ENCODE measurements around the gene COL19A1.
"Not testable (repeated sequence)": the region's sequence is repeated elsewhere in the genome, so short reads cannot be mapped to it uniquely, and the experiment has no call there.

The COL19A1 gene

DNA sequence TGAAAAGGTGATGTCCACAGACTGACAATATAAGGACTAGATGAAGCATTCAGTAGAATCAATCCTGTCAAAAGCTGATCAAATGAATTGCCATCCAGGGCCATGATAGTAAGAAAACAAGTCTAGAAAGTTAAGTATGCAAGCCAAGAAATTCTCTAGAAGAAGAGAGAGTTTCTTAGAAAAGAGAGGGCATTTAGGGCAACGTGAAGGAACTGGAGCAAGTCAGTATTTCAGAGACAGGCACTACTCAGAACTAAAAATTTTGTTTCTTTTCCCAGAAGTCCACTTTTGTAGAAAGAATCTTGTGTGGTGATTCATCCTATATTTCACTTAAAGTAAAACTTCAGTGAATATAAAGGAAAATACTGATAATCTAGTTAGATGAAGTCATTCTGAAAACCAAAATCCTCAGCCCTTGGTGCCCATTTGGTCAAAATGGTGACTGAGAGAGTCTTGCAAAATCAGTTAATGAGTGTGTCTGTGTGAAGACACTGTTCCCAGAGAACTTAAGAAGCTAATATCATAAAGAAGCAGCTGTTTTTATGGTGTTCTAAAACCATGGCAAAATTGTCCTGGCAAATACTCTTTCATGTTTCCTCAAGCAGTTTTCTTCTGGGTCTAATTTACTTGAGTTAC, 82.2 kb downstream of the COL19A1 start:
- H3K4me3 ChIP-seq (ENCODE audit: low read length): no peak overlapping the region
- no peak for TF ChIP-seq ZNF274 (IDR thresholded peaks at IDR 0.05; ENCODE audit: low read depth, low read length)

DNA sequence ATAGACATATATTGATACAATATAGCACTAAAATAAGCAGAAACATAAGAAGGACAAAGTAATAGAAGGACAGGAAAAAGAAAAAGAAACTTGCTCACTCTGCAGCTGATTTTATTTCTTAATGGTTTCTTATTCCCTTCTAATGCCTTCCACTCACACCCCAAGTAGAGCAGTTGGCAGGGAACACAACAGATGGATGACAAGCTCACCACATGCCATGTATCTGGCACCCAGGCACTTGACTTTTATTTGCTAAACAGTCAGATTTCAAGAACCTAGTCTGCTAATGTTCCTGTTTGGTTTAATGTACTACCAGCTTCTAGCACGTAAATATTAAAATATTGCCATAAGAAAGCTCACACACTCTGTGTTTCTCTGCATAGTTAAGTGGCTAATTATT, 87.1 kb downstream of the COL19A1 start:
- H3K4me3 ChIP-seq (ENCODE audit: low read length): no peak overlapping the region
- no peak for TF ChIP-seq ZNF274 (IDR thresholded peaks at IDR 0.05; ENCODE audit: low read depth, low read length)

DNA sequence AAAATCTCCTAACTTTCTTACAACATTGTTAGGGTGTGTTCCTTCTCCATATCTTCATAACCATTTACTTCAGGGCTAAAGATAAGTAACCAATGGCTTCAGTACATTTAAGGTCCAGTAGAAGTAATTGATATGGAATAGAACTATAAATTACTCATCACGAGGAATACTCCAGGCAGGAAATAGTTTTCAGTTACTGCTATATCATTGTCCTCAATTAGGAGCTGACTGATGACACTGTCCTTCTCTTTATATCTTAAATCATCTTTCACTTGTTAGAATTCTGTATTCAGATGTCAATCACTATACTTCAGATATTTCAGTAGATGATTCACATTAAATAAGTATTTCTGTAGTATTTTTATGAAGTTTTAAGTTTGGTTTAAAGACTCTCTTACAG, 88.4 kb downstream of the COL19A1 start:
- TF ChIP-seq ZNF274 (IDR thresholded peaks at IDR 0.05; ENCODE audit: low read depth, low read length): no peak
- no peak overlapping the region for H3K4me3 ChIP-seq (ENCODE audit: low read length)

- no peak for TF ChIP-seq ZNF274 (IDR thresholded peaks at IDR 0.05; ENCODE audit: low read depth, low read length)
- no peak overlapping the region for H3K4me3 ChIP-seq (ENCODE audit: low read length)
Measured at GRCh38 chr6:69957985-69958559, 91.7 kb downstream of the COL19A1 start.

GRCh38 chr6:69958978-69959377, 92.6 kb downstream of the COL19A1 start:
- no peak for TF ChIP-seq ZNF274 (IDR thresholded peaks at IDR 0.05; ENCODE audit: low read depth, low read length)
- H3K4me3 ChIP-seq (ENCODE audit: low read length): no peak overlapping the region

GRCh38 chr6:69965974-69966373, 99.6 kb downstream of the COL19A1 start:
- not testable (repeated sequence) for H3K4me3 ChIP-seq (ENCODE audit: low read length)

DNA sequence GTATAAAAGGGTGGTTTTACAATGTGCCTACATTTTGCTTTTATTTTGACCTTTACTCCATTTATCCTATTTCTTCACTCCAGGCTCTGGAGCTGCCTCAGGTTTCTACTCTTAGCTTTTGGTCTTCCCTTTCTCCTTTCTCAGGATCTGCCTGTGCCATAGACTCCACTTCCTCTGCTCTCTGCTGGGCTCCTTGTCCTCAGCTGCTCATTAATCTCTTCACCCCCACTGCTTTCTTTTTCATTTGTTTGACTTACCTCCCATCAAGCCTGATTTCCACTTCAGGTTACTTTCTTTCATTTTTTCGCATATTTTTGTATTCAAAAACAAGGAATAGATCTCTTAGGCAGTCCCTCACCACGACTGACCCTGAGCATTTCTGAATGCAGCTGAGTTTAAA, 106.8 kb downstream of the COL19A1 start:
- H3K4me3 ChIP-seq (ENCODE audit: low read length): no peak overlapping the region
- TF ChIP-seq ZNF274 (IDR thresholded peaks at IDR 0.05; ENCODE audit: low read depth, low read length): no peak

DNA sequence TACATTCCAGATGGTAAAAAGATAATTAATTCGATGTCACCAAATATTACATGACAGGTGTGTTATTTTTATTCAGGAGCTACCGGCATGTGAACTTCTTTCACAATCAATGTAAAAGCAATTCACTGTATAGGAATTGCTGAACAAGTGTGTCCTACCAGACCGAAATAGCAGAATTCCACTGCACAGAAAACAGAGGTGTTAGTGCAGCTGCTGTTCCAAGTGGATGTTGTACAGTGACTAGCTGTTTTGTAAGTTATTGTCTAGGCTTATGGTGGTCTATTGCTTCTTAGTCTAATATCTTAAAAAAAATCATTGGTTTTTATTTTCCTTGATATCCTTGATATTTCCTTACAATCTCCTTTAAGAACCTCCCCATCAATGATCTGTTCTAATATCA, 107.4 kb downstream of the COL19A1 start:
- TF ChIP-seq ZNF274 (IDR thresholded peaks at IDR 0.05; ENCODE audit: low read depth, low read length): no peak
- H3K4me3 ChIP-seq (ENCODE audit: low read length): no peak overlapping the region

- no peak overlapping the region for H3K4me3 ChIP-seq (ENCODE audit: low read length)
- no peak for TF ChIP-seq ZNF274 (IDR thresholded peaks at IDR 0.05; ENCODE audit: low read depth, low read length)
Measured at GRCh38 chr6:69974193-69974592, 107.8 kb downstream of the COL19A1 start.

DNA sequence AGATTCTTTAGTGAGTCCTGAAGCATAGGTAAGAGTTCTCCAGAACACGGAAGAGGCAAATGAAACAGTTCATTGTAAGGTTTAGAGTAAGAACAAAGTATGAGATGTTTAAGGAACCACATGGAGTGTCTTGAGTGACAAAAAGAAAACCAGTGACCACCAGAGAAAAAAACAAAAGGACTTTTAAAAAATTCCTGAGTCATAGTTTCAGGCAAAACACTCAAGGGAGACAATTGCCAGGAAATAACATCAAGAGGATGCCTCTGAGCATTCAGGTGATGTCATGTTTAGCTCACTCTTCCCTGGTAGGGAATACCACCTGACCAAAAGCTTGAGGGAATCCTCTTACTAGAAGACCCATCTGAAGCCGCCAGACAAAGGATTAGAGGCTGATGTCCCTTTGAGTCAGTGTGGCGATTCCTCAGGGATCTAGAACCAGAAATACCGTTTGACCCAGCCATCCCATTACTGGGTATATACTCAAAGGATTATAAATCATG, 110.3 kb downstream of the COL19A1 start:
- H3K4me3 ChIP-seq (ENCODE audit: low read length): no peak overlapping the region
- no peak for TF ChIP-seq ZNF274 (IDR thresholded peaks at IDR 0.05; ENCODE audit: low read depth, low read length)

DNA sequence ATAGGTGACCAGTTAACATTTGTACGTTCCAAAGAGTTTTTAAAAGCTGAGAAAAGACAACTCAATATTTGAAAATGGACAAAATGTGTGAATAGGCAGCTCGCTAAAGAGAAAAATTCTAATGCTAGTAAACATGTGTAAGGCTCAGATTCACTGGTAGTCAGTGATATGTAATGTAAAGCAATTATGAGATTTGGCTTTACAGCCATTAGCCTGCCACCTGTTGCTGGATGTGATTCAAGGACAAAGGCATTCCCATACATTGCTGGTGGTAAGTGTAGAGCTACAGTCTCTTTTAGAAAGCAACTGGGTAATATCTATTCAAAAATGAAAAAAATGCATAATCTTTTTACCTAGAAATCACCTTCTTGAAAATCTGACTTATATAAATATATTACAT, 114.3 kb downstream of the COL19A1 start:
- no peak overlapping the region for H3K4me3 ChIP-seq (ENCODE audit: low read length)
- TF ChIP-seq ZNF274 (IDR thresholded peaks at IDR 0.05; ENCODE audit: low read depth, low read length): no peak

DNA sequence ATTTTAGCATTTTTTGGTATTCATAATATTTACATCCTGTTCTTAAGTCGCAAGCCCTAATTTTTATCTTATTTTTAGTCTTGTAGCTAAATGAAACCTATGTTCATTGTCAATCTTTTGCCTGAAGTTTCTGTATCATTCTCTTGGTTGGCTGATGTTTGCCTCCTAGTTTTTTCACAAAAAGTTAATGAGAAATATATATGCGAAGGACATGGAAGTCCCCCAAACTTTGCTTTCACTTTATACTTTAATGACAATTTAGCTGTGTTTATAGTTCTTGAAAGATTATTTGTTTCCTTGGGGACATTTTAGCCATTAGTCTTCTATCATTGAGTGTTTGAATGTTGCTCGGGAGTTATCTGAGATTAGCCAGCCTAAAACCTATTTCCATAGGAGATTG, 118.2 kb downstream of the COL19A1 start:
- no peak overlapping the region for H3K4me3 ChIP-seq (ENCODE audit: low read length)
- TF ChIP-seq ZNF274 (IDR thresholded peaks at IDR 0.05; ENCODE audit: low read depth, low read length): no peak

- no peak overlapping the region for H3K4me3 ChIP-seq (ENCODE audit: low read length)
- TF ChIP-seq ZNF274 (IDR thresholded peaks at IDR 0.05; ENCODE audit: low read depth, low read length): no peak
Measured at GRCh38 chr6:69985180-69985579, 118.8 kb downstream of the COL19A1 start.

GRCh38 chr6:69987550-69987949, 121.2 kb downstream of the COL19A1 start:
- H3K4me3 ChIP-seq (ENCODE audit: low read length): no peak overlapping the region
- no peak for TF ChIP-seq ZNF274 (IDR thresholded peaks at IDR 0.05; ENCODE audit: low read depth, low read length)

DNA sequence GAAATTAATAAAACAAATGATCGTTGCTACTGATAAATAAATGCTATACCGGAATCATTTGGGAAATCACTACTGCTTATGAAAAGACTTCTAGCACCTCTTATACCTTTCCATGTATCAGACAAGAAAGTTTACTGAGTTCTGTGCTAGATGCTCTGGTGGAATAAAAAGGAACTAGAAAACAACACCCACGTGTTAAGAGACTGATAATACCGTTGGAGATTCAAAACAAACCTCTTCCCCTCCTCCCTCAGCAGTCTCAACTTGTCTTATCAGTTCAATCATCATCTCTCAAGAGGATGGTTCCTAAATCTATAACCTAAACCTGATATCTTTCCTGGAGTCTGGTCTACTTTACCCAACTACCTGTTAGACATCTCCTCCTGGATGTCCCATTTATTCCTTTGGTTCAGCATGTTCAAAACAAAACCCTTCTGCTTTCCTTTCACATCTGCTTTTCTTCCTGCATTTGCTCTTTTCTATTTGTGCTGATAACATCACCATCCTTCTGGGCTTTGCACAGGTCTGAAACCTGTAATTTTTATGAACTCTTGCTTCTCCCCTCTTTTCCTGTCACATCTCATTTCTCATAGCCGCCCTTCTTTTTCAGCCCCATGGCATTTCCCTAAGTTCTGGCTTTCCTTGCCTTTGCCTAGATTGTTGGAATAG, 122.2 kb downstream of the COL19A1 start:
- H3K4me3 ChIP-seq (ENCODE audit: low read length): no peak overlapping the region
- no peak for TF ChIP-seq ZNF274 (IDR thresholded peaks at IDR 0.05; ENCODE audit: low read depth, low read length)

Data from GM08714 (cell line).